H1 (cell line): ENCODE data around the gene CEP83. TPM values are rescaled to one million over a fixed set of nuclear protein-coding genes. Genes with fewer than 3 reads are reported as not detected.

ENCODE experiments used
- CTCF ChIA-PET: fragments of 300-600 bp; sonication (Branson Sonifier 250); formaldehyde crosslinking; loops from one replicate; lab custom pipeline; 2021; ENCODE audit not compliant: partially characterized antibody; lab: Charles Lee
- POLR2A ChIA-PET: fragments of 300-600 bp; sonication (Branson Sonifier 250); formaldehyde crosslinking; loops from one replicate; lab custom pipeline; 2021; ENCODE audit warnings: inconsistent platforms; ENCODE audit not compliant: partially characterized antibody; lab: Charles Lee
- DNase-seq, 2 experiments: peaks; one replicate each; pipeline versions ENCODE4 v3.0.0 to v3.0.0-alpha.2; 2010 to 2022; ENCODE audit warnings: low spot score in 2 of 2, low read depth in 1 of 2, mixed read lengths in 1 of 2
- FAIRE-seq: peaks from 2 replicates; lab custom pipeline; 2011; peaks lifted over from hg19 to GRCh38; lab: Jason Lieb, UNC
- H2AFZ ChIP-seq: 2 replicates; pipeline ENCODE4 v1.8.1; 2012; ENCODE audit warnings: low read length, inconsistent platforms
- H2AK5ac ChIP-seq: 2 replicates; pipeline ENCODE4 v1.6.1; 2013; ENCODE audit warnings: low read depth, low read length
- H2BK120ac ChIP-seq: replicated peaks from 2 replicates; pipeline ENCODE3; 2013; ENCODE audit warnings: low read depth, low read length, inconsistent platforms
- H2BK12ac ChIP-seq: 2 replicates; pipeline ENCODE4 v1.6.1; 2013; ENCODE audit warnings: low read depth, low read length
- H2BK15ac ChIP-seq: 2 replicates; pipeline ENCODE4 v1.6.1; 2013; ENCODE audit warnings: low read length
- H2BK20ac ChIP-seq: 2 replicates; pipeline ENCODE4 v1.6.1; 2013; ENCODE audit warnings: low read length
- H2BK5ac ChIP-seq: 2 replicates; pipeline ENCODE4 v1.6.1; 2013; ENCODE audit warnings: low read depth, low read length
- H3K14ac ChIP-seq: 2 replicates; pipeline ENCODE4 v1.6.1; 2013; ENCODE audit warnings: inconsistent platforms; ENCODE audit not compliant: insufficient read length
- H3K18ac ChIP-seq: 2 replicates; pipeline ENCODE4 v1.6.1; 2013; ENCODE audit warnings: low read length; ENCODE audit errors: extremely low read depth
- H3K23ac ChIP-seq: 2 replicates; pipeline ENCODE4 v1.6.1; 2013; ENCODE audit warnings: inconsistent platforms; ENCODE audit not compliant: insufficient read length
- H3K23me2 ChIP-seq: 2 replicates; pipeline ENCODE4 v1.6.1; 2013; ENCODE audit warnings: low read depth, low read length
- H3K27ac ChIP-seq: 2 replicates; pipeline ENCODE4 v1.6.1; 2011; ENCODE audit warnings: low read depth, low read length, inconsistent platforms
- H3K27me3 ChIP-seq, 4 experiments: replicated peaks in 1 of 4; 1 replicate in 1 of 4; 2 replicates in 3 of 4; pipeline versions ENCODE4 v1.6.1 to v1.8.1; 2011 to 2013; ENCODE audit warnings: low read length in 3 of 4, mild to moderate bottlenecking in 3 of 4, inconsistent platforms in 2 of 4, mixed read lengths in 2 of 4, moderate library complexity in 1 of 4; ENCODE audit not compliant: control insufficient read depth in 3 of 4, insufficient read depth in 3 of 4; ENCODE audit errors: extremely low read depth in 1 of 4
- H3K36me3 ChIP-seq, 4 experiments: 2 replicates each; pipeline versions ENCODE4 v1.6.1 to v1.8.1; 2011 to 2013; ENCODE audit warnings: mild to moderate bottlenecking in 4 of 4, low read length in 3 of 4, moderate library complexity in 2 of 4, control low read depth in 1 of 4, inconsistent platforms in 1 of 4; ENCODE audit not compliant: insufficient read depth in 4 of 4, control insufficient read depth in 2 of 4
- H3K4ac ChIP-seq: replicated peaks from 2 replicates; pipeline ENCODE3; 2013; ENCODE audit warnings: low read length, low read depth, mixed read lengths, inconsistent platforms; ENCODE audit not compliant: insufficient read length
- H3K4me1 ChIP-seq, 4 experiments: replicated peaks in 1 of 4; 1 replicate in 1 of 4; 2 replicates in 3 of 4; pipeline versions ENCODE4 v1.6.1 to v1.8.1; 2011 to 2013; ENCODE audit warnings: low read length in 3 of 4, inconsistent platforms in 2 of 4, mixed read lengths in 1 of 4; ENCODE audit not compliant: insufficient read depth in 4 of 4, control insufficient read depth in 3 of 4
- H3K4me2 ChIP-seq, 2 experiments: 2 replicates each; pipeline versions ENCODE4 v1.6.1 to v1.8.1; 2011 to 2013; ENCODE audit warnings: low read depth in 2 of 2, low read length in 2 of 2, control low read depth in 1 of 2, inconsistent platforms in 1 of 2, mild to moderate bottlenecking in 1 of 2; ENCODE audit not compliant: insufficient read depth in 1 of 2
- H3K4me3 ChIP-seq, 4 experiments: fragments of 200-600, 300-600 bp in 1 of 4; sonication (generic), shearing (Covaris generic), sonication (Bioruptor Twin) in 1 of 4; 2 replicates each; pipeline versions ENCODE4 v1.5.1 to v1.8.1; 2011 to 2016; ENCODE audit warnings: low read length in 4 of 4, low read depth in 3 of 4, control low read depth in 2 of 4, inconsistent platforms in 2 of 4, mild to moderate bottlenecking in 2 of 4, mixed read lengths in 1 of 4, moderate library complexity in 1 of 4; ENCODE audit not compliant: insufficient read depth in 2 of 4; ENCODE audit errors: extremely low read depth in 1 of 4
- H3K56ac ChIP-seq: replicated peaks from 2 replicates; pipeline ENCODE3; 2013; ENCODE audit warnings: low read depth, mild to moderate bottlenecking, mixed read lengths, low read length, inconsistent platforms; ENCODE audit not compliant: insufficient read length
- H3K79me1 ChIP-seq: 2 replicates; pipeline ENCODE4 v1.6.1; 2013; ENCODE audit warnings: low read depth, low read length, control low read depth
- H3K79me2 ChIP-seq, 2 experiments: 2 replicates each; pipeline versions ENCODE4 v1.6.1 to v1.8.1; 2012 to 2013; ENCODE audit warnings: low read length in 2 of 2, mild to moderate bottlenecking in 2 of 2, inconsistent platforms in 1 of 2; ENCODE audit not compliant: insufficient read depth in 2 of 2, control insufficient read depth in 1 of 2
- H3K9ac ChIP-seq, 4 experiments: replicated peaks in 1 of 4; 1 replicate in 1 of 4; 2 replicates in 3 of 4; pipeline versions ENCODE4 v1.6.1 to v1.8.1; 2011 to 2013; ENCODE audit warnings: low read depth in 3 of 4, low read length in 3 of 4, control low read depth in 2 of 4, mild to moderate bottlenecking in 2 of 4, moderate library complexity in 2 of 4, inconsistent platforms in 1 of 4; ENCODE audit errors: extremely low read depth in 1 of 4
- H3K9me3 ChIP-seq, 2 experiments: 2 replicates each; pipeline versions ENCODE4 v1.6.1 to v1.8.1; 2012 to 2013; ENCODE audit warnings: mild to moderate bottlenecking in 2 of 2, moderate library complexity in 2 of 2, control low read depth in 1 of 2, inconsistent platforms in 1 of 2, low read depth in 1 of 2, low read length in 1 of 2, mixed read lengths in 1 of 2; ENCODE audit not compliant: insufficient read depth in 2 of 2
- H4K20me1 ChIP-seq, 2 experiments: replicated peaks in 1 of 2; 2 replicates each; pipeline versions ENCODE3 to v1.8.1; 2011 to 2013; ENCODE audit warnings: inconsistent platforms in 2 of 2, low read length in 2 of 2, mild to moderate bottlenecking in 1 of 2; ENCODE audit not compliant: insufficient read depth in 2 of 2, control insufficient read depth in 1 of 2
- H4K5ac ChIP-seq: 2 replicates; pipeline ENCODE4 v1.6.1; 2013; ENCODE audit warnings: low read length, low read depth, mixed read lengths, inconsistent platforms; ENCODE audit not compliant: insufficient read length
- H4K8ac ChIP-seq: 2 replicates; pipeline ENCODE4 v1.8.0; 2013; ENCODE audit warnings: mild to moderate bottlenecking, moderate library complexity, low read length, inconsistent platforms; ENCODE audit not compliant: insufficient read depth; ENCODE audit errors: extremely low read depth
- H4K91ac ChIP-seq: replicated peaks from 2 replicates; pipeline ENCODE3; 2013; ENCODE audit warnings: low read length, mixed read lengths, inconsistent platforms; ENCODE audit not compliant: insufficient read length
- CHD1 ChIP-seq: IDR thresholded peaks from 2 replicates; pipeline ENCODE4 v1.6.1; 2012; ENCODE audit warnings: low read depth, low read length, improper control_type of control experiment
- GABPA ChIP-seq: IDR thresholded peaks from 2 replicates; pipeline ENCODE4 v1.6.1; 2011; ENCODE audit warnings: mild to moderate bottlenecking, low read length, moderate library complexity, borderline replicate concordance; ENCODE audit not compliant: insufficient read depth
- WGBS, 2 experiments: shearing (Covaris generic) in 1 of 2; methylation state at CpG; one replicate each; pipeline versions ENCODE4 v1.1.6 to v1.1.7; 2013 to 2015; ENCODE audit warnings: low lambda C conversion rate in 2 of 2, mixed read lengths in 2 of 2, inconsistent platforms in 1 of 2, low coverage in 1 of 2, missing lambda C conversion rate in 1 of 2; ENCODE audit not compliant: insufficient replicate concordance in 2 of 2, insufficient coverage in 1 of 2, insufficient read length in 1 of 2; ENCODE audit errors: extremely low coverage in 1 of 2, missing lambda C conversion rate in 1 of 2; 5-methylcytosine and 5-hydroxymethylcytosine counted together
- polyA plus RNA-seq, 7 experiments: library from polyadenylated mRNA; depleted of rRNA in 3 of 7; stranded (reverse) in 5 of 7; unstranded in 2 of 7; fragments of >200 nt in 5 of 7; fragments of 200-250 nt in 2 of 7; gene quantifications; 1 replicate in 5 of 7; 2 replicates in 1 of 7; 4 replicates in 1 of 7; pipeline versions ENCODE4 v1.2.1 to v1.2.3, GENCODE V29; 2011 to 2013; ENCODE audit warnings: missing spikeins in 2 of 7, mixed read lengths in 2 of 7
- total RNA-seq: library from RNA; stranded (reverse); fragmentation: NEBNext Ultra II Directional; extraction: Animal tissue kit (Norgen Biotek cat#: 25700); gene quantifications from 2 replicates; pipeline ENCODE4 v1.2.1, GENCODE V29; 2021

CEP83 gene
- total and polyA plus RNA-seq, 2 of the 8 experiments (the other 6 are each of a cell fraction or from before 2014, with no cell fraction given), result 6.0 to 25.8 TPM

DNA sequence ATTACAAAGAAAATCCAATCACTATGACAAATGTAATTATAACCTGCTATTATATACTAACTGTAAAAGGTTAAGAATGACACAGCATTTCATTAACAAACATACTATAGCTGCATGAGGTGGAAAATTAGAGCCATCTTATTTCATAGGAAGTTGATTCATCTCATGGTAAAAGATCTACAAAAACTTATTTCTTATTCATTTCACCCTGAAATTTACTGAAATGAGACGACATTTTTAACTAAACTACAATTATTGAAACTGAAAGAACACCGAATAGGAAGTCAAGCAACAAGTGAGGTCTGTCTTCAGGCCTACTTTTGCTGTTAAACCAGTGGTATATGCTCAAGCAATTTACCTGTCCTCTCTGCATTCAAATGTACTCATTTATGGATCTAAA is 87.2 kb downstream of the CEP83 start:
- Histone ChIP-seq H3K56ac (no peak overlapping the region), H2AK5ac (no peak overlapping the region), H3K23me2 (no peaks in the 10 kb centered on the region), H4K20me1 (peaks cover 0 to 2% of the 10 kb centered on the region in 2 experiments), H2BK12ac (no peak overlapping the region), H3K27me3 (no peaks in the 10 kb centered on the region), H3K79me2 (no peaks in the 10 kb centered on the region), H3K4me3 (no peak overlapping the region), H3K14ac (no peak overlapping the region), H3K23ac (no peak overlapping the region), H2BK5ac (no peak overlapping the region), H4K91ac (no peak overlapping the region), H2AFZ (no peak overlapping the region), H3K4me2 (no peak overlapping the region), H2BK20ac (no peak overlapping the region), H3K27ac (no peak overlapping the region), H3K79me1 (no peaks in the 10 kb centered on the region; the same call in 1 of the 2 replicates), H3K18ac (no peak overlapping the region), H2BK120ac (no peak overlapping the region), H4K8ac (no peak overlapping the region), H3K9ac (no peak overlapping the region), H3K4me1 (no peaks in the 10 kb centered on the region), H3K36me3 (peaks cover 0 to 7% (median 0%) of the 10 kb centered on the region in 4 experiments; a peak in 1 of 8 replicates), H3K4ac (no peak overlapping the region), H3K9me3 (no peaks in the 10 kb centered on the region), H2BK15ac (no peak overlapping the region), H4K5ac (no peak overlapping the region)
- WGBS, 2 experiments, result 89% methylated on average over 2 of the region's 2 CpGs; no CpG with 5 or more reads in 1 of the 2 experiments
- DNase-seq (no peak), FAIRE-seq (no peak)
- TF ChIP-seq CHD1 (no peak), GABPA (no peak)
- ChIA-PET CTCF (interaction anchor here (0.7 to 0.9 kb wide), 2 partner anchors 51 to 1071 kb away, joined by 3 read pairs; no protein-coding TSS in a partner anchor), POLR2A (no interaction called here)
